SJCRH30 (cell line): Measurements from ENCODE around the gene INAVA. TPM values are rescaled to one million over a fixed set of nuclear protein-coding genes. Genes with fewer than 3 reads are reported as not detected.
A peak's percentile ranks its signal among the peaks of the same experiment; 100 is the strongest.
"Not testable (repeated sequence)": the region's sequence is repeated elsewhere in the genome, so short reads cannot be mapped to it uniquely, and the experiment has no call there.

Experiments
- DNase-seq, 2 experiments: peaks; one replicate each; pipeline ENCODE4 v3.0.0-alpha.2; 2015 to 2020
- H3K27ac ChIP-seq: fragments of 250-450 bp; sonication (Bioruptor Pico); 2 replicates; pipeline ENCODE4 v1.5.1; 2020; ENCODE audit warnings: mild to moderate bottlenecking, moderate library complexity
- H3K27me3 ChIP-seq: fragments of 250-450 bp; sonication (Bioruptor Pico); 2 replicates; pipeline ENCODE4 v1.5.1; 2020; ENCODE audit warnings: mild to moderate bottlenecking, moderate library complexity
- H3K36me3 ChIP-seq: fragments of 250-450 bp; sonication (Bioruptor Pico); 2 replicates; pipeline ENCODE4 v1.5.1; 2020; ENCODE audit warnings: mild to moderate bottlenecking, moderate library complexity
- H3K4me1 ChIP-seq: fragments of 250-450 bp; sonication (Bioruptor Pico); 2 replicates; pipeline ENCODE4 v1.5.1; 2020; ENCODE audit warnings: mild to moderate bottlenecking, moderate library complexity
- H3K4me3 ChIP-seq: fragments of 250-450 bp; sonication (Bioruptor Pico); 2 replicates; pipeline ENCODE4 v1.5.1; 2020; ENCODE audit warnings: mild to moderate bottlenecking, moderate library complexity
- H3K9me3 ChIP-seq: fragments of 250-450 bp; sonication (Bioruptor Pico); replicated peaks from 2 replicates; pipeline ENCODE4 v1.5.1; 2020; ENCODE audit warnings: mild to moderate bottlenecking, moderate library complexity
- total RNA-seq: library from RNA; depleted of rRNA; stranded (reverse); fragments of >200 nt; shearing (Covaris generic); gene quantifications from 2 replicates; pipeline ENCODE4 v1.2.3, GENCODE V29; 2014

INAVA gene
- total RNA-seq, 1 experiment from 2014 or later: 16.1 TPM

GRCh38 chr1:200912737-200913407 lies 18.2 kb downstream of the INAVA start:
- Histone ChIP-seq H3K4me1 (peaks cover 6% of the 10 kb centered on the region; the same call in 1 of the 2 replicates), H3K27ac (no peak overlapping the region), H3K4me3 (no peak overlapping the region), H3K36me3 (peaks cover 11% of the 10 kb centered on the region), H3K27me3 (no peaks in the 10 kb centered on the region), H3K9me3 (no peaks in the 10 kb centered on the region)
- DNase-seq: no peak

- DNase-seq: no peak
These were observed 21.5 kb downstream of the INAVA start for GRCh38 chr1:200916152-200916551.

GRCh38 chr1:200916681-200917080 lies 22.0 kb downstream of the INAVA start:
- H3K9me3 ChIP-seq: no peaks in the 10 kb centered on the region
- no peak for DNase-seq
- peaks cover 6% of the 10 kb centered on the region; the same call in 1 of the 2 replicates for H3K4me1 ChIP-seq
- H3K4me3 ChIP-seq: no peak overlapping the region
- no peak overlapping the region for H3K27ac ChIP-seq
- H3K36me3 ChIP-seq: 0 out of 2 replicates have a peak, but pooled peaks cover 2% of the 10 kb centered on the region
- H3K27me3 ChIP-seq: no peaks in the 10 kb centered on the region

More at GRCh38 chr1:200916152-200916551, 21.5 kb downstream of the INAVA start:
- Histone ChIP-seq H3K4me1 (peaks cover 6% of the 10 kb centered on the region; the same call in 1 of the 2 replicates), H3K9me3 (no peaks in the 10 kb centered on the region), H3K27me3 (no peaks in the 10 kb centered on the region), H3K36me3 (0 out of 2 replicates have a peak, but pooled peaks cover 2% of the 10 kb centered on the region), H3K27ac (no peak overlapping the region), H3K4me3 (no peak overlapping the region)

GRCh38 chr1:200917291-200917817 lies 22.7 kb downstream of the INAVA start:
- H3K27ac ChIP-seq: no peak overlapping the region
- no peaks in the 10 kb centered on the region for H3K9me3 ChIP-seq
- peaks cover 6% of the 10 kb centered on the region; the same call in 1 of the 2 replicates for H3K4me1 ChIP-seq
- no peaks in the 10 kb centered on the region for H3K27me3 ChIP-seq
- no peak overlapping the region for H3K4me3 ChIP-seq
- H3K36me3 ChIP-seq: 0 out of 2 replicates have a peak, but pooled peaks cover 2% of the 10 kb centered on the region
- DNase-seq: peak; percentile 71 to 76

- Histone ChIP-seq H3K4me1 (peaks cover 6% of the 10 kb centered on the region; the same call in 1 of the 2 replicates), H3K36me3 (no peaks in the 10 kb centered on the region), H3K9me3 (no peaks in the 10 kb centered on the region), H3K4me3 (no peak overlapping the region), H3K27ac (no peak overlapping the region), H3K27me3 (no peaks in the 10 kb centered on the region)
- DNase-seq: no peak
These were observed 23.3 kb downstream of the INAVA start for GRCh38 chr1:200918006-200918405.

GRCh38 chr1:200919386-200919785 lies 24.7 kb downstream of the INAVA start:
- no peak overlapping the region for H3K27ac ChIP-seq
- H3K36me3 ChIP-seq: no peaks in the 10 kb centered on the region
- no peaks in the 10 kb centered on the region for H3K27me3 ChIP-seq
- H3K4me3 ChIP-seq: no peak overlapping the region
- no peak for DNase-seq
- peaks cover 10% of the 10 kb centered on the region; the same call in 1 of the 2 replicates for H3K4me1 ChIP-seq
- H3K9me3 ChIP-seq: no peaks in the 10 kb centered on the region

- Histone ChIP-seq H3K4me1 (peaks cover 10% of the 10 kb centered on the region; the same call in 1 of the 2 replicates), H3K9me3 (no peaks in the 10 kb centered on the region), H3K36me3 (no peaks in the 10 kb centered on the region), H3K27ac (no peak overlapping the region), H3K27me3 (no peaks in the 10 kb centered on the region), H3K4me3 (no peak overlapping the region)
- no peak for DNase-seq
These were observed 26.9 kb downstream of the INAVA start for GRCh38 chr1:200921571-200922110.

- no peak overlapping the region for H3K4me3 ChIP-seq
These were observed 27.7 kb downstream of the INAVA start for GRCh38 chr1:200922406-200922805.

GRCh38 chr1:200923601-200924000 lies 28.9 kb downstream of the INAVA start:
- Histone ChIP-seq H3K4me3 (no peak overlapping the region), H3K36me3 (no peaks in the 10 kb centered on the region), H3K9me3 (no peaks in the 10 kb centered on the region), H3K27me3 (no peaks in the 10 kb centered on the region), H3K4me1 (peaks cover 4% of the 10 kb centered on the region; the same call in 1 of the 2 replicates), H3K27ac (no peak overlapping the region)
- no peak for DNase-seq

More at GRCh38 chr1:200922406-200922805, 27.7 kb downstream of the INAVA start:
- Histone ChIP-seq H3K4me1 (peaks cover 5% of the 10 kb centered on the region; the same call in 1 of the 2 replicates), H3K9me3 (no peaks in the 10 kb centered on the region), H3K36me3 (no peaks in the 10 kb centered on the region), H3K27me3 (no peaks in the 10 kb centered on the region), H3K27ac (no peak overlapping the region)
- DNase-seq: no peak

- H3K27ac ChIP-seq: no peak overlapping the region
- H3K4me1 ChIP-seq: peaks cover 7% of the 10 kb centered on the region; the same call in 1 of the 2 replicates
- no peaks in the 10 kb centered on the region for H3K36me3 ChIP-seq
- DNase-seq: no peak
- H3K4me3 ChIP-seq: no peak overlapping the region
- H3K9me3 ChIP-seq: no peaks in the 10 kb centered on the region
- no peaks in the 10 kb centered on the region for H3K27me3 ChIP-seq
These were observed 31.1 kb downstream of the INAVA start for GRCh38 chr1:200925831-200926230.

GRCh38 chr1:200929530-200930278 lies 35.0 kb downstream of the INAVA start:
- Histone ChIP-seq H3K4me3 (no peak overlapping the region), H3K9me3 (no peaks in the 10 kb centered on the region), H3K27me3 (no peaks in the 10 kb centered on the region), H3K4me1 (0 out of 2 replicates have a peak, but pooled peaks cover 3% of the 10 kb centered on the region), H3K36me3 (no peaks in the 10 kb centered on the region), H3K27ac (no peak overlapping the region)
- peak; percentile 15 to 28 for DNase-seq

- not testable (repeated sequence) for H3K4me1 ChIP-seq, DNase-seq, H3K27me3 ChIP-seq, H3K4me3 ChIP-seq, H3K27ac ChIP-seq, H3K9me3 ChIP-seq, H3K36me3 ChIP-seq
These were observed 35.6 kb downstream of the INAVA start for GRCh38 chr1:200930285-200930684.

GRCh38 chr1:200931776-200932175 lies 37.1 kb downstream of the INAVA start:
- H3K27me3 ChIP-seq: no peaks in the 10 kb centered on the region
- H3K9me3 ChIP-seq: no peaks in the 10 kb centered on the region
- no peaks in the 10 kb centered on the region for H3K36me3 ChIP-seq
- H3K4me1 ChIP-seq: 0 out of 2 replicates have a peak, but pooled peaks cover 3% of the 10 kb centered on the region
- DNase-seq: no peak
- H3K27ac ChIP-seq: no peak overlapping the region
- no peak overlapping the region for H3K4me3 ChIP-seq

GRCh38 chr1:200934676-200935245 lies 40.1 kb downstream of the INAVA start:
- H3K27ac ChIP-seq: no peak overlapping the region
- no peak overlapping the region for H3K4me3 ChIP-seq
- H3K4me1 ChIP-seq: 0 out of 2 replicates have a peak, but pooled peaks cover under 1% of the 10 kb centered on the region
- no peaks in the 10 kb centered on the region for H3K36me3 ChIP-seq
- DNase-seq: no peak
- H3K27me3 ChIP-seq: no peaks in the 10 kb centered on the region
- H3K9me3 ChIP-seq: no peaks in the 10 kb centered on the region
